ENCODE measurements around the gene RNF38.
"Not testable (repeated sequence)": the region's sequence is repeated elsewhere in the genome, so short reads cannot be mapped to it uniquely, and the experiment has no call there.

The RNF38 gene

GRCh38 chr9:36400332-36401163, 479 bp upstream of the RNF38 start:
- peak; percentile 97 for DNase-seq (ENCODE audit: low spot score)
- in situ Hi-C loops (cut with MboI; ENCODE audit: low pct_unique_long_range_greater_than_20kb, low sequenced_read_pairs, unreplicated experiment): loop anchor here (25.0 kb wide), 1 partner anchor 312 kb away; no protein-coding TSS in a partner anchor
- TF ChIP-seq CTCF (IDR thresholded peaks at IDR 0.05; ENCODE audit: extremely low read depth, insufficient read depth, missing control alignments): peak; percentile 38

- in situ Hi-C loops (cut with MboI; ENCODE audit: low pct_unique_long_range_greater_than_20kb, low sequenced_read_pairs, unreplicated experiment): no loop called here
- TF ChIP-seq CTCF (IDR thresholded peaks at IDR 0.05; ENCODE audit: extremely low read depth, insufficient read depth, missing control alignments): no peak
- no peak for DNase-seq (ENCODE audit: low spot score)
These were observed 1.3 kb downstream of the RNF38 start for GRCh38 chr9:36398745-36399144.

GRCh38 chr9:36396985-36397384, 3.1 kb downstream of the RNF38 start:
- in situ Hi-C loops (cut with MboI; ENCODE audit: low pct_unique_long_range_greater_than_20kb, low sequenced_read_pairs, unreplicated experiment): no loop called here
- no peak for TF ChIP-seq CTCF (IDR thresholded peaks at IDR 0.05; ENCODE audit: extremely low read depth, insufficient read depth, missing control alignments)
- no peak for DNase-seq (ENCODE audit: low spot score)

- TF ChIP-seq CTCF (IDR thresholded peaks at IDR 0.05; ENCODE audit: extremely low read depth, insufficient read depth, missing control alignments): no peak
- DNase-seq (ENCODE audit: low spot score): no peak
- in situ Hi-C loops (cut with MboI; ENCODE audit: low pct_unique_long_range_greater_than_20kb, low sequenced_read_pairs, unreplicated experiment): no loop called here
These were observed 7.6 kb downstream of the RNF38 start for GRCh38 chr9:36392489-36392888.

- in situ Hi-C loops (cut with MboI; ENCODE audit: low pct_unique_long_range_greater_than_20kb, low sequenced_read_pairs, unreplicated experiment): no loop called here
- DNase-seq (ENCODE audit: low spot score): no peak
- no peak for TF ChIP-seq CTCF (IDR thresholded peaks at IDR 0.05; ENCODE audit: extremely low read depth, insufficient read depth, missing control alignments)
These were observed 10.5 kb downstream of the RNF38 start for GRCh38 chr9:36389590-36389989.

- DNase-seq (ENCODE audit: low spot score); in situ Hi-C loops (cut with MboI; ENCODE audit: low pct_unique_long_range_greater_than_20kb, low sequenced_read_pairs, unreplicated experiment): not testable (repeated sequence)
These were observed 13.6 kb downstream of the RNF38 start for GRCh38 chr9:36386396-36386965.

- no peak for TF ChIP-seq CTCF (IDR thresholded peaks at IDR 0.05; ENCODE audit: extremely low read depth, insufficient read depth, missing control alignments)
- no peak for DNase-seq (ENCODE audit: low spot score)
- in situ Hi-C loops (cut with MboI; ENCODE audit: low pct_unique_long_range_greater_than_20kb, low sequenced_read_pairs, unreplicated experiment): no loop called here
These were observed 17.6 kb downstream of the RNF38 start for GRCh38 chr9:36382484-36382883.
